ENCODE data around the gene SLC44A3. TPM values are rescaled to one million over a fixed set of nuclear protein-coding genes. Genes with fewer than 3 reads are reported as not detected.

The SLC44A3 gene
- total RNA-seq, 8 experiments from 2014 or later = 0.18 to 19.3 (median 0.95) TPM

DNA sequence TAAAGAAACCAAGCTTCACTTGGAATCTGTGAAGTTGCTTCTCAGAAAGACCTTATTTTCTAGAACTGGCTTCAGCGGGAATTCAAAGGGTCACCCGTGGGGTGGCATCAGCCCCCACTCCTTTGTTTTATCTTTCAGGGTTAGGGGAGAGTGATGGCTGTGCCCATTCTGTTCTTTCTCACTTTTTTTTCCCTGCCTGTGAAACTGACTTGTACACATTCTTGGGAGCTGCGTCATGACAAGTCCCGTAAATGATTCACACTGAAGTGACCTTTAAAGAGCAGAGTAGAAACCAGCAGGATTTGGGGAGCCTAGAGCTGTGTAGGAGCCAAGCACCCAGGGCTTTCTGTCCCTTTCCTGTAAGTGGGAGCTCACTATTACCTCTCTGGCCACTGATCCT is 43.8 kb downstream of the SLC44A3 start:
- WGBS, 10 experiments = 0 to 14% (median 5%) methylated on average over 2 to 4 of the region's 4 CpGs; no CpG with 5 or more reads in 4 of the 10 experiments
- no peak overlapping the region for H3K4me3 ChIP-seq
- in situ Hi-C loops (cut with MboI; ENCODE audit: low pct_unique_long_range_greater_than_20kb in 2 of 9, low sequenced_read_pairs in 9 of 9, unreplicated experiment in 9 of 9) = loop anchor here in 2 of 9 experiments (25.0 kb wide), 1 partner anchor 173 kb away; no protein-coding TSS in a partner anchor
- peak; percentile 50 to 93 (median 76) for ATAC-seq (replicated peaks in 6 of 8)
- peak overlapping the region; percentile 57 to 63 for H3K27ac ChIP-seq
- peaks cover 44 to 62% of the 10 kb centered on the region in 2 donors for H3K4me1 ChIP-seq (replicated peaks in 1 of 2)

DNA sequence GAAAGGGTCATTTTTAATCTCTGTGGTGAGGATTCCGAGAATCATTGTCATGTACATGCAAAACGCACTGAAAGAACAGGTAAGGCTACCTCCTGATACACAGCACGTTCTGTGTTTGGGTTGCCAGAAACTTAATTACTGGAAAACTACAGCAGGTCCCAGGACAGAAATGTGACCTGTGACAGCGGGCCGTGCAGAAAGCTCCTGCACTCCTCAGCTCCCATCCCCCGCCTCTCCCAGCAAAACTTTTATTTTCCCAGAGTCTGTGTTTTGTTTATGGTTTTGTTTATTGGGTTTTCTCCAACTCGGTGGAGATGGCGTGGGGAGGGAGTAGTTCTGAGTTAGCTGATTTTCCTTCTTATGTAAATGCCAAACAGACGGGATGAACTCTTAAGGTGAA is 44.7 kb downstream of the SLC44A3 start:
- ATAC-seq (replicated peaks in 6 of 8) = peak in 1 of 8 experiments; percentile 9
- Histone ChIP-seq H3K27ac (peak overlapping the region; percentile 57 to 63), H3K4me1 (replicated peaks in 1 of 2) (peaks cover 50 to 58% of the 10 kb centered on the region in 2 donors), H3K4me3 (no peak overlapping the region)
- in situ Hi-C loops (cut with MboI; ENCODE audit: low pct_unique_long_range_greater_than_20kb in 2 of 9, low sequenced_read_pairs in 9 of 9, unreplicated experiment in 9 of 9) = loop anchor here in 2 of 9 experiments (25.0 kb wide), 1 partner anchor 172 kb away; no protein-coding TSS in a partner anchor
- WGBS, 10 experiments = 27 to 64% (median 39%) methylated on average over 3 to 9 of the region's 9 CpGs; no CpG with 5 or more reads in 3 of the 10 experiments

DNA sequence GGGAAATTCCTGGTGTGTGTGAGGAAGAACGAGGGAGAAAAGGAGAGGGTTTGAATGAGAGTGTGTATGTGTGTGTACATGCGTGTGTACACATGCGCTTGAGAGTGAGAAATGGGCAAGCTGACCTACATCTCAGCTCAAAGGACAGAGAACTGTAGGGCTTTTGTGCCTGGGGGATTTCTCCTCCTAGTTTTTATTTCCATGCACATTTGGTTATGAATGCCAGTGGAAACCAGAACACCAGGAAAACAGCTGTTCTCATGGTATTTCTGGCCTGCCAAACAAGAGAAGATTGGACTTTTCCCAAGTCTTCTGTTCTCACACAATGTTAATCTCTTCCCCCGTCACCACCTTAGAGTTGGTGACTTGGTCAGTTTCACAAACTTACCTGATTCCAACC is 45.2 kb downstream of the SLC44A3 start:
- Histone ChIP-seq H3K27ac (peak overlapping the region; percentile 65 to 66), H3K4me3 (no peak overlapping the region), H3K4me1 (replicated peaks in 1 of 2) (peaks cover 53 to 57% of the 10 kb centered on the region in 2 donors)
- in situ Hi-C loops (cut with MboI; ENCODE audit: low pct_unique_long_range_greater_than_20kb in 2 of 9, low sequenced_read_pairs in 9 of 9, unreplicated experiment in 9 of 9) = loop anchor here in 2 of 9 experiments (25.0 kb wide), 1 partner anchor 172 kb away; no protein-coding TSS in a partner anchor
- 0 to 70% (median 47%) methylated on average over 2 to 4 of the region's 4 CpGs; no CpG with 5 or more reads in 1 of the 10 experiments for WGBS, 10 experiments
- ATAC-seq (replicated peaks in 6 of 8) = peak; percentile 6 to 67 (median 56)

DNA sequence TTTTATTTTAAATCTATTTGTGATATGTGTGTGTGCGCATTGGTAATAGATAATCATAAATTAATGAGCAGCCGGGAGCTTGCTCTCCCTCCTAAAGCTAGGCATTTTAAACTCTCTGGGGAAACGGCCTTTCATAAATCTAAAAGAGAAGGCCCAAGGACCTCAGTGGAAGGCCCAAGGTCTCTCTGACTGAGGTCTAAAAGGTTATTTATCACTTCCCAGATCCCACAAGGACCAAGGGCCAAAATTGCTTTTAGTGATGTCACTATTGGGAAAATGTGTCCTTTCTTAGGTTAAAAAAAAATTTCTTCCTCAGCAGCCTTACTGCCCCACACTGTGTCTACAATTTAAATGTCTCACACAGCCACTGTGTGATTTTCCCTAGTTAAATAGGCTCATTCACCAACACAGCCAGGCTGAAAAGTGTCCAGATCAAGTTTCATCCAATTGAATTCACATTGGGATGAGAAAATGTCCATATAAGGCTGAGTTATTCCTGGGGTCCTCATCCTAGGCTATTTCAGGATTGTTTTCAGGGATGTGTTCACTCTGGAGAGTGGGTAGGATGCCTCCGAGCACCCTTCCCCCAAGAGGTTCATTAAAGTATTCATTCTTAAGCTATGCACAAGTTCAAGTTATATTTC is 46.1 kb downstream of the SLC44A3 start:
- Histone ChIP-seq H3K4me1 (replicated peaks in 1 of 2) (peaks cover 53 to 57% of the 10 kb centered on the region in 2 donors), H3K27ac (peak overlapping the region; percentile 65 to 66), H3K4me3 (no peak overlapping the region)
- 0 to 88% (median 54%) methylated on average over 2 to 4 of the region's 4 CpGs; no CpG with 5 or more reads in 1 of the 10 experiments for WGBS, 10 experiments
- ATAC-seq (replicated peaks in 6 of 8) = peak in 7 of 8 experiments; percentile 11 to 69 (median 61)
- in situ Hi-C loops (cut with MboI; ENCODE audit: low pct_unique_long_range_greater_than_20kb in 2 of 9, low sequenced_read_pairs in 9 of 9, unreplicated experiment in 9 of 9) = loop anchor here in 2 of 9 experiments (25.0 kb wide), 1 partner anchor 171 kb away; no protein-coding TSS in a partner anchor

DNA sequence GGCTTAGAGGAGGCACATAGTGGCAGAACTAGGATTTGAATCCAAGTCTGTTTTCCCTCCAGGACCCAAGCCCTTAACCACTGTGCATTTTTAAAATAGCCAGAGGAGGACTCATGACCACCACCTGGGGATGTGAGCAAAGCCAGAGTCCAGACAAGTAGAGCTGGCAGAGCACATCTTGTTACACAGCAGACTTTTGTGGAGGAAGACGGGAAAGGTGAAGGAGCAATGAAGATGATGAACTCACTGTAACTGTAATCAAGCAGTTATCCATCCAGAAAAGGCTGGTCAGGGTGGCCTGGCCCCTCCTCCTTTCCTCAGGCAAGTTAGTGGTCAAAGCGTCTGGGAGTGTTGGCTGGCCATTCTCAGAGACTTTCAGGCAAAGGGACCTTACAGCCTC is 50.9 kb downstream of the SLC44A3 start:
- no peak for ATAC-seq (replicated peaks in 6 of 8)
- H3K4me1 ChIP-seq (replicated peaks in 1 of 2) = peaks cover 35 to 43% of the 10 kb centered on the region in 2 donors
- no peak overlapping the region for H3K27ac ChIP-seq
- H3K4me3 ChIP-seq = no peak overlapping the region
- 61 to 100% (median 88%) methylated on average over 1 to 2 of the region's 2 CpGs; no CpG with 5 or more reads in 6 of the 10 experiments for WGBS, 10 experiments
- in situ Hi-C loops (cut with MboI; ENCODE audit: low pct_unique_long_range_greater_than_20kb in 2 of 9, low sequenced_read_pairs in 9 of 9, unreplicated experiment in 9 of 9) = loop anchor here in 2 of 9 experiments (25.0 kb wide), 1 partner anchor 166 kb away; no protein-coding TSS in a partner anchor

DNA sequence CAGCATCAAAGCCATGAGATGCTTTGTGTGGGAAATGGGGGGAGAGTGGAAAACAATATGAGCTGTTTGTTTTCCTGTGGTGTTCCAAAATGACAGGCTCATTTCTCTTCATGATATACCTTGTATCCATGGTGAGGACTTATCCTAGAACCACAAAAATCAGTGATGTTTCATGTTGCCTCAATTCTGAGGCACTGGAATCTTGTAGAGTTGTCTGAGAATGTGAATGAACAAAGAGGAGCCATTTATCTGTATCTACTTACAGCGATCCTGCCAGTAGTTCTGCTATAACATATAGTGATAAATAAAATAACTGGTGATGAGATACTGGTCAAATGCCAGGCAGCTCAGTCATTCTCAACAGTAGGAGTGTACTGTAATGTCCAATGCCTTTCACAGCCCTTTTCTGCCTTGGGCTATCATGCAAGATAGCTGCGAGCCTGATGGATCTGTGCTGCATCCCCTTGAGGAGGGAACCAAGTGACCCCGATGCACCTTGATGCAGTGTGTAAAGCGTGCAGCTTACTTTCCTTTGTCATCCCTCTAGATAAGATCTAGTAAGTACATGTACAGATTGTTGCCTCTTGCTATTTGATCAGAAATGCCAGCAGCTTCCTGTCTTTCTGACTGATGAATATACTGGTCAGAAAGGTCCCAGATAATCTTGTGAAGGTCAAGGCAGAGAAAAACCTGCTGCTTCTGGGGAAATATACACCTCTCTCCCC is 52.8 kb downstream of the SLC44A3 start:
- peak in 3 of 8 experiments; percentile 17 to 56 (median 35) for ATAC-seq (replicated peaks in 6 of 8)
- Histone ChIP-seq H3K4me1 (replicated peaks in 1 of 2) (peaks cover 22 to 32% of the 10 kb centered on the region in 2 donors), H3K27ac (no peak overlapping the region), H3K4me3 (no peak overlapping the region)
- 67 to 100% (median 84%) methylated on average over 1 to 4 of the region's 4 CpGs for WGBS, 10 experiments
- in situ Hi-C loops (cut with MboI; ENCODE audit: low pct_unique_long_range_greater_than_20kb in 2 of 9, low sequenced_read_pairs in 9 of 9, unreplicated experiment in 9 of 9) = loop anchor here in 2 of 9 experiments (25.0 kb wide), 1 partner anchor 164 kb away; no protein-coding TSS in a partner anchor

DNA sequence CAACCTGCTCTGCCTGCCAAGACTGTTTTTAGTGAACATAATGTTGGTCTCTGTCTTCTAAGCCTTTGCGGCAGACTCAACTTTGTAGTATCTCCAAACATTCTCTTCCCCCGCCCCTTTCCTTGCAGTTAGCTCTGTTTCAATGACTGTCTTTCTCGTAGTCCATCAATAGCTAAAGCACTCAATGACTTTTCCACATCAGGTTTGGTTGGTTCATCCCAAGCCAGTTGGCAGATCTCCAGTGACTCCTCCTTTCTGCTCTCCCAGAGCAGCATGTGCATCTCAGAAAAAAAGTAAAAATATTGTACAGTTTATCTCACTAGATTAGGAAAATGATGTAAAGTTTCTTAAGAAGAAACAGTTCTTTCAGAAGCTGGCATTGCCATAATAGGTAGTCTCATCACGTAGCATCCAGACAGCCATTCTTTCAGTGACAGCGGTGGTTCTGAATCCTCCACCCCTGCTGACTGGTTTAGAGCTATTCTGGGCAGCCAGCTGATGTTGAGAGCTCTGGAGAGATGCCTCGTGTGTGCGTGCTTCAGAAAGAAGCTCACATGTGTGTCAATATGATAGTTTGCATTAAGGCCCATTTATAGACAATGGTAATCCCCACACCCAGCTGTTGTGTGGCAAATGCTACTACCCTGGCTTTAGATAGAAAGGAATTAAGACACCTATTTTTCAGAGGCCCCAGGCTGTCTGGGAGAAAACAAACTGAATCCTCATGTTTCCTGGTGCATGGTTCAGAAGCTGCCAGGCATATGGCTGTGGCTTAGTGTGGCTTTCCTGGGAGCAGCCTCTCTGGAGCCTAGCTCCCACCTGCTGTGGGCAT is 53.6 kb downstream of the SLC44A3 start:
- peak; percentile 41 to 97 (median 72) for ATAC-seq (replicated peaks in 6 of 8)
- in situ Hi-C loops (cut with MboI; ENCODE audit: low pct_unique_long_range_greater_than_20kb in 2 of 9, low sequenced_read_pairs in 9 of 9, unreplicated experiment in 9 of 9) = loop anchor here in 2 of 9 experiments (25.0 kb wide), 1 partner anchor 164 kb away; no protein-coding TSS in a partner anchor
- no peak overlapping the region for H3K27ac ChIP-seq
- no peak overlapping the region for H3K4me3 ChIP-seq
- 60 to 96% (median 79%) methylated on average over 1 to 7 of the region's 7 CpGs; no CpG with 5 or more reads in 1 of the 10 experiments for WGBS, 10 experiments
- H3K4me1 ChIP-seq (replicated peaks in 1 of 2) = peaks cover 22 to 32% of the 10 kb centered on the region in 2 donors

DNA sequence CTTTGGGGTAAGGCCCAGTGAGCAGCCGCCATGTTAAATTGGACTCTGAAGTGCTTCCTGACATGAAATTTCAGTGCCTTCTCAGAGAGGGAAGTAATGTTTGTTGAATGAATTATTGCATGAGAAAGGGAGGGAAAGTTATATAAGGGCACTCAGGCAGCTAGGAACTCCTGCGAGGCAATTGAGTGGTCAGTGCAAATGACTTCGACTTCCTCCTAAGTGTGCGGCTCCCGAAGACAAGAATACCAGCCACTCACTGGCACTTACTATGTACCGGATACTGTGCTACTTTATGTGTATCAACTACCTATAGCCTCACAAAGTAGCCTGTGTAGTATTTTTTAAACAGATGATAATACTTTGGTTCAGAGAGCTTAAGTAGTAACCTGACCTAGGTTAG is 54.3 kb downstream of the SLC44A3 start:
- ATAC-seq (replicated peaks in 6 of 8) = no peak
- 92 to 100% (median 97%) methylated on average over 1 to 6 of the region's 6 CpGs; no CpG with 5 or more reads in 3 of the 10 experiments for WGBS, 10 experiments
- no peak overlapping the region for H3K4me3 ChIP-seq
- H3K27ac ChIP-seq = no peak overlapping the region
- peaks cover 20 to 32% of the 10 kb centered on the region in 2 donors for H3K4me1 ChIP-seq (replicated peaks in 1 of 2)
- in situ Hi-C loops (cut with MboI; ENCODE audit: low pct_unique_long_range_greater_than_20kb in 2 of 9, low sequenced_read_pairs in 9 of 9, unreplicated experiment in 9 of 9) = loop anchor here in 2 of 9 experiments (25.0 kb wide), 1 partner anchor 163 kb away; no protein-coding TSS in a partner anchor

DNA sequence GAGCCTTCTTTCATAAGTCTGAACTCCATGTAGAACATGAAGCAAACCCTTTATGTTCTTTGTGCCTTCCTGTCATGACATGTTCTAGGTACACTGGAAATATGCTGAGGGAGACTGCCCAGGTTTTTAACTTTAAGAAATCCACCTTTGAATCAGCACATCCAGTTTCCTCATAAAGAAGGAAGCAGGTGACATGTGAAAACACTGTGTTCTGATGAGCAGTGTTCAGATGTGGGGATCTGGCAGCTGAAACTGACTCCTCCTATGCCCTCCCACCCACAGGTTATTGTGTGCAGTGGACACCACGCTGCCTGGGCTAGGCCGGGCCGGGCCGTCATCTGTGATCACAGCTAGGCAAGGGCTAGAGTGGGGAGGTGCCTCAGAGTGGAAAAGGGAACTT is 55.6 kb downstream of the SLC44A3 start:
- ATAC-seq (replicated peaks in 6 of 8) = peak in 1 of 8 experiments; percentile 12
- H3K4me3 ChIP-seq = no peak overlapping the region
- H3K4me1 ChIP-seq (replicated peaks in 1 of 2) = peaks cover 13 to 27% of the 10 kb centered on the region in 2 donors
- H3K27ac ChIP-seq = no peak overlapping the region
- in situ Hi-C loops (cut with MboI; ENCODE audit: low pct_unique_long_range_greater_than_20kb in 2 of 9, low sequenced_read_pairs in 9 of 9, unreplicated experiment in 9 of 9) = no loop called here
- WGBS, 10 experiments = 87 to 100% (median 100%) methylated on average over 3 to 4 of the region's 4 CpGs; no CpG with 5 or more reads in 5 of the 10 experiments

DNA sequence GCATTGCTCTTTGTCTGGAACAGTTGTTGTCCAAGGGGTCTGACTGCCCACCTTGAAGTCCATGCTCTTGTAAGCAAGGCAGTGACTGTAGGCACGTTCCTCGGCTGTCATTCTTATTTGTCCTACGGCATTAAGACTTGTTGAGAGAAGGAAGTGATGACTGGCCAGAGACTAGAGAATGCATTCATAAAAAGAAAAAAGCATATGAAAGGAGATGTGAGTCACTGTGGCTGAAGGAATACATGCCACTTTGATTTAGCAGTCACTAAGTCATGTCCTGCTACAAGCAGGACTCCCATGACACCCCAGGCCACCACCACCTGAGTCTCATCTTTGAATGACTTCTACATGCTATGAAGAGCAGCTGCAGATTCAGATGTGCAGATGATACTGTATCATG is 56.2 kb downstream of the SLC44A3 start:
- WGBS, 10 experiments = 22 to 86% (median 80%) methylated on average over 2 to 3 of the region's 3 CpGs; no CpG with 5 or more reads in 3 of the 10 experiments
- in situ Hi-C loops (cut with MboI; ENCODE audit: low pct_unique_long_range_greater_than_20kb in 2 of 9, low sequenced_read_pairs in 9 of 9, unreplicated experiment in 9 of 9) = no loop called here
- H3K27ac ChIP-seq = no peak overlapping the region
- H3K4me1 ChIP-seq (replicated peaks in 1 of 2) = peaks cover 12 to 27% of the 10 kb centered on the region in 2 donors
- peak in 7 of 8 experiments; percentile 44 to 91 (median 60) for ATAC-seq (replicated peaks in 6 of 8)
- H3K4me3 ChIP-seq = no peak overlapping the region

DNA sequence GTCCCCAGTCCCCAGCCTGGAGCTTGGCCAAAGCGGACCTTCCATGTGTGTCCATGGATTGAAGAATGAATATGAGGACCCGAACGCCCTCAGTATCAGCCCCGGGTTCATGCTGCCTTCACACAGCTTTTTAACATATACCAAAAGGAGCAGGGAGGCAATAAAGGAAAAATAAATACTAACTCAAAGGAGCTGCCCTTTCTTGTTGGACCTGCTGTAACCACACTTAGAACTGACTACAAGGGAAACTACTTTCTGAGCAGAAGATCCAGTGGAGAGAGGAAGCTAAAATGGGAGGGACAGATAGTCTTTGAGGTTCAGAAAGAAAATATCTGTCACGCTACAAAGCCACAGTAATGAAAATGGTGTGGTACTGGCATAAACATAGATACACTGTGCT is 58.2 kb downstream of the SLC44A3 start:
- no peak for ATAC-seq (replicated peaks in 6 of 8)
- Histone ChIP-seq H3K4me1 (replicated peaks in 1 of 2) (peaks cover 2 to 12% of the 10 kb centered on the region in 2 donors), H3K4me3 (no peak overlapping the region), H3K27ac (no peak overlapping the region)
- in situ Hi-C loops (cut with MboI; ENCODE audit: low pct_unique_long_range_greater_than_20kb in 2 of 9, low sequenced_read_pairs in 9 of 9, unreplicated experiment in 9 of 9) = no loop called here
- WGBS, 10 experiments = 27 to 100% (median 98%) methylated on average over 1 to 5 of the region's 5 CpGs

DNA sequence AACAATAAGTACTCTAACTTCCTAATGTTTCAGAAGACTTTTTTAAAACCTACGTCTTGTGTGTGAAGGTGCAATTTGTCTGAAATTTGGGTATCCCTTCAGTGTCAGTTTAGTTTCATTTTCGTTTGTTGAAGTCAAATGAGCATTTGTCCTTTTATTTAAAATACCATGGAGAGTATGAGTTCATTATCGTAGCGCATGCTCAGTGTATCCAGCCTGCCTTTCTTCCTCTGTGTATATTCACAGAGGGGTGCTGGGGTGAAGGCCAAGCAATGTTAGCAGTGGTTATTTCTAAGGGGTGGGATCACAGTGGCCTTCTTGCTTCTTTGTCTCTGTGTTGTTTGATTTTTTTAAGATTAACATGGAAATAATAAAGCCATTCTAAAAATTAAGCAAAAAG is 63.5 kb downstream of the SLC44A3 start:
- peak; percentile 32 to 88 (median 66) for ATAC-seq (replicated peaks in 6 of 8)
- in situ Hi-C loops (cut with MboI; ENCODE audit: low pct_unique_long_range_greater_than_20kb in 2 of 9, low sequenced_read_pairs in 9 of 9, unreplicated experiment in 9 of 9) = no loop called here

More for the DNA sequence above, 63.5 kb downstream of the SLC44A3 start:
- WGBS, 10 experiments = 0 to 83% (median 64%) methylated on average over 1 to 4 of the region's 4 CpGs; no CpG with 5 or more reads in 1 of the 10 experiments
- Histone ChIP-seq H3K4me1 (replicated peaks in 1 of 2) (peaks cover 22 to 29% of the 10 kb centered on the region in 2 donors), H3K27ac (peak overlapping the region in 1 of 2 donors; percentile 72), H3K4me3 (no peak overlapping the region)

Data from motor neuron (in vitro differentiated cells).